NCI-H2196 treated with DMSO at 0.1 percent for 48 hours (cell line): ENCODE results near the gene C10orf90.
A peak's percentile ranks its signal among the peaks of the same experiment; 100 is the strongest.

Experiments used
- DNase-seq: peaks from one replicate; lab custom pipeline; 2025; ENCODE audit not compliant: unreplicated experiment; lab: John Stamatoyannopoulos, UW

The C10orf90 gene

DNA sequence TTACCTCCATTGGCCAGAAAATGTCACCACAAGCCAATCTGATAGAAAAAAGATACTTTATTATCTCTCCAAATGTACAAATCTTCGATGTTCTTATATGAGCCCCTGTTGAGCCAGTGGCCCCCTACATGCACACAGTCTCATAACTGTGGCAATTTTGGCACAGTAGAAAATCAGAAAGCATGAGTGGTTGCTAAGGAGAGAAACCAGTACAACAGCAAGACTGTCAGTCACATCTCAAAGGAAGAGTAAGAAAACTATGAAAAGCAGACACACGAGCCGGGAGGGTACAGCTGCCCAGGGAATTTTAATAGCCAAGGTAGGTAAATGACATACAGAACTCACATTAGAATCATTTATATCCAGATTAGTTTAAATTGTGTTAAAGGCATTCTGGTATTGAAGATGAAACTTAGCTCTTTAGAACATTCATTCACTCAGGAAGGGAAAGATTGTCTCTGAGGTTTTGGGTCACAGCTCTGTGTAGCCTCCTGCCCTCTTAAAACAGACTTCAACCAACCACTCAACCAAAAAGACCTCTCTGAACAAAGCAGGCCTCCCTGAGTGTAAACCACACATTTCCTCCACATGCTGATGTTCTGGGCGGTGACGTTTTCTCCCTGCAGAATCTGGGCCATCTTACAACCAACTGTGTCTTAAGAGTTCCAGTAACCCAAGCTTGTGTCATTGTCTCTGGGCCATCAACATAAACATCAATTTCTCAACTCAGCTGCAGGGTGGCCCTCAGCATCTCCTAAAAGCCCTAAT is 201.4 kb downstream of the C10orf90 start:
- DNase-seq, result no peak

- no peak for DNase-seq
Measured at GRCh38 chr10:126468467-126468866, 202.0 kb downstream of the C10orf90 start.

- DNase-seq, result no peak
Measured at GRCh38 chr10:126465771-126466170, 204.7 kb downstream of the C10orf90 start.

- DNase-seq, result no peak
Measured at GRCh38 chr10:126463286-126463685, 207.2 kb downstream of the C10orf90 start.

GRCh38 chr10:126461289-126461940 is 209.1 kb downstream of the C10orf90 start:
- no peak for DNase-seq

- DNase-seq, result peak; percentile 2
Measured at GRCh38 chr10:126459878-126460481, 210.5 kb downstream of the C10orf90 start.

GRCh38 chr10:126459032-126459831 is 211.3 kb downstream of the C10orf90 start:
- no peak for DNase-seq

GRCh38 chr10:126458466-126458865 is 212.0 kb downstream of the C10orf90 start:
- DNase-seq, result no peak

DNA sequence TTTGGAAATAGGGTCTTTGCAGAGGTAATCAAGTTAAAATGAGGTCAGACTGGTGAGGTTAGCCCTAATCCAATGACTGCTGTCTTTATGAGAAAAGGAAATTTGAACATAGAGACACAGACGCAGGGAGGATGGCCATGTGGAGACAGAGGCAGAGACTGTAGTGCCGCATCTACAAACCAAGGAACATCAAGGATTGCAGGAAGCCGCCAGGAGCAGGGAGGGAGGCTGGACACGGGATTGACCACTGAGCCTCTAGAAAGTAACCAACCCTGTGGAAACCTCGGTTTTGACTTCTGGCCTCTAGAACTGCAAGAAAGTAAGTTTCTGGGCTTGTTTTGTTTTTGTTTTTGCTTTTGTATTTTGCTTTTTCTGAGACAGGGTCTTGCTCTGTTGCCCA is 213.9 kb downstream of the C10orf90 start:
- no peak for DNase-seq

GRCh38 chr10:126455766-126456405 is 214.6 kb downstream of the C10orf90 start:
- DNase-seq, result no peak

DNA sequence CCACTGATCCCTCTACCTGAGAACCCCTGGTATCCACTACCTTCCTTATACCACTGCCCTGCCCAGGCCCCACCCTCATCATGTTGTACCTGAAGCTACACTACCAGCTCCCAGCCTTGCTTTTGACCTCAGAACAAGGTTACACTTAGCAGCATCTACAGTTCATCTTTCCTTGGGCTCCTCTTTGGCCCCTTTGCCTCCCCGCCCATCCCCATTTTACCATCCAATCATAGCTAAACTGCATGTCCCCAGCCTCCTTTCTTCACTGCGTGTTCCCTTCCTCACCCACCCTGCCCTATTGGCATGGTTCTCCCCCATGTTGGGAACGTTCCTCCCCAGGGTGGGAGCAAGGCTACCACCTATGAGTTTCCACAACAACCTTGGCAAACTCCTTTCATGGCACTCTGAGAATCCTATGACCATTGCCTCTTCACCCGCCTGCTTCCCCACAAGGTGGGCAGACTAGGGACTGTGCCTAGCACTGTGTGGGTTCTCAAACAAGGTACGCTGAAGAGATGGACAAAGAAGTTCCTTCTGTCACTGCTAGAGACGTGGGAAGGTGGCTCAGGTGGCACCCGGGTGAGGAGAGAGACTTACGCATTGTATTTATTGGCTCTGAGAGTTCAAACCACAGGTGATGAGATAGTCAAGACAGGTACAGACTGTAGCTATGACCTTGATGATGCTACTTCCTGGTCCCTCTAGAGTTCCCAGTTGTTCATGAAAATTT is 215.3 kb downstream of the C10orf90 start:
- DNase-seq, result no peak

DNA sequence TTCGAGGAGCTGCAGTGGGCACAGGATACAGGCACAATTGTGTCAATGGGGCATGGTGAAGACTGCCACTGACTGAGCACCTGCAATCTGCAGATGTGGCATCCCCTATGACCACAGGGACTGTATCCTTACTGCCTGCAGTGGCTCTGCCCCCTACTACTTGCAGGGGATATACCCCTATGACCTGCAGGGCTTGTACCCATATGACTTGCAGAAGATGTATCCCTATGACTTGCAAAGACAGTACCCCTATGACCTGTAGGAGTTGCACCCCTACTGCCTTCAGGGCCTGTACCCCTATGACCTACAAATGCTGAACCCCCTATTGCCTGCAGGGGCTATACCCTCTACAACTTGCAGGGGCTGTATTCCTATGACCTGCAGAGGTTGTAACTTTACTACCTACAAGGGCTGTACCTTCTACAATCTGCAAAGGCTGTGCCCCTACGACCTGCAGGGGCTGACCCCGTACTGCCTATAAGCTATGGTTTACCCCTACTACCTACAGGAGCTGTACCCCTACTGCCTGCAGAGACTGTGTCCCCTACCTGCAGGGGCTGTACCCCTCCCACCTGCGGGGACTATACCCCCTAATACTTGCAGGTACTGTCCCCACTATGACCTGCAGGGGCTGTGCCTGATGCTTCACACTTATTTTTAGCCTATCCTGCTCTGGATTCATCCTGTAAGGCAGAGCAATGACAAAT is 216.3 kb downstream of the C10orf90 start:
- DNase-seq, result no peak

- DNase-seq, result no peak
Measured at GRCh38 chr10:126452245-126452644, 218.2 kb downstream of the C10orf90 start.

DNA sequence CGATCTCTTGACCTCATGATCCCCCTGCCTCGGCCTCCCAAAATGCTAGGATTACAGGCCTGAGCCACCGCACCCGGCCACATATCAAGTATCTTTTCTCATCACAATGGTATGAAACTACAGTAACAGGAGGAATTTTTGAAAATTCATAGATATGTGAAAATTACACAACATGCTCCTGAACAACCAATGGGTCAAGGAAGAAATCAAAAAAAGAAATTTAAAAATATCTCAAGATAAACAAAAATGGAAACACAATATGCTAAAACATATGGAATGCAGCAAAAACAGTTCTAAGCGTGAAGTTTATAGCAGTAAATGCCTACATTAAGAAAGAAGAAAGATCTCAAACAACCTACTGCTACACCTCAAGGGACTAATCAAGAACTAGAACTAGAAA is 222.4 kb downstream of the C10orf90 start:
- no peak for DNase-seq

GRCh38 chr10:126439942-126440341 is 230.6 kb downstream of the C10orf90 start:
- no peak for DNase-seq

- DNase-seq, result no peak
Measured at GRCh38 chr10:126438407-126438783, 232.1 kb downstream of the C10orf90 start.

GRCh38 chr10:126437635-126438406 is 232.7 kb downstream of the C10orf90 start:
- DNase-seq, result no peak

- no peak for DNase-seq
Measured at GRCh38 chr10:126434235-126434634, 236.3 kb downstream of the C10orf90 start.

GRCh38 chr10:126433351-126433750 is 237.1 kb downstream of the C10orf90 start:
- DNase-seq, result no peak
